ENCODE measurements around the gene DDX3X. TPM values are rescaled to one million over a fixed set of nuclear protein-coding genes. Genes with fewer than 3 reads are reported as not detected.

The DDX3X gene
- total RNA-seq, 2 donors from 2014 or later: 218 to 274 TPM

DNA sequence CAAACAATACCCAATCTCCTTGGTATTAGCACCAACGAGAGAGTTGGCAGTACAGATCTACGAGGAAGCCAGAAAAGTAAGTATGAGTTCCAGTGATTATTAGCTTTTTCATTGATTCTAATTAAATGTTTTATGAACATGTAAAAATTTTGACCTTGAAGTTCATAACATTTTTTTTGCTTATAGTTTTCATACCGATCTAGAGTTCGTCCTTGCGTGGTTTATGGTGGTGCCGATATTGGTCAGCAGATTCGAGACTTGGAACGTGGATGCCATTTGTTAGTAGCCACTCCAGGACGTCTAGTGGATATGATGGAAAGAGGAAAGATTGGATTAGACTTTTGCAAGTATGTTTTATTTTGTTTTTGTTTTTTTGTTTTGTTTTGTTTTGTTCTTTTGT, 10.1 kb downstream of the DDX3X start:
- H3K4me1 ChIP-seq (ENCODE audit: control insufficient read depth, insufficient read depth, low read length): no peaks in the 10 kb centered on the region
- no peak overlapping the region for H3K4me3 Mint-ChIP-seq
- DNase-seq: no peak
- no peak overlapping the region for H3K4me3 ChIP-seq (ENCODE audit: low read length)
- WGBS, 2 experiments (ENCODE audit: insufficient coverage in 1 of 2, insufficient read length in 1 of 2): 96 to 98% methylated on average over 5 to 9 of the region's 9 CpGs
- H3K4me1 Mint-ChIP-seq: no peaks in the 10 kb centered on the region
- H3K27me3 ChIP-seq (ENCODE audit: control insufficient read depth, insufficient read depth, low read length, poor library complexity, severe bottlenecking): no peaks in the 10 kb centered on the region
- H3K27ac Mint-ChIP-seq: no peak overlapping the region
- no peak overlapping the region for H3K27ac ChIP-seq (ENCODE audit: low read depth, low read length)
- peaks cover 39% of the 10 kb centered on the region for H3K9me3 Mint-ChIP-seq
- TF ChIP-seq, protein P1, sequence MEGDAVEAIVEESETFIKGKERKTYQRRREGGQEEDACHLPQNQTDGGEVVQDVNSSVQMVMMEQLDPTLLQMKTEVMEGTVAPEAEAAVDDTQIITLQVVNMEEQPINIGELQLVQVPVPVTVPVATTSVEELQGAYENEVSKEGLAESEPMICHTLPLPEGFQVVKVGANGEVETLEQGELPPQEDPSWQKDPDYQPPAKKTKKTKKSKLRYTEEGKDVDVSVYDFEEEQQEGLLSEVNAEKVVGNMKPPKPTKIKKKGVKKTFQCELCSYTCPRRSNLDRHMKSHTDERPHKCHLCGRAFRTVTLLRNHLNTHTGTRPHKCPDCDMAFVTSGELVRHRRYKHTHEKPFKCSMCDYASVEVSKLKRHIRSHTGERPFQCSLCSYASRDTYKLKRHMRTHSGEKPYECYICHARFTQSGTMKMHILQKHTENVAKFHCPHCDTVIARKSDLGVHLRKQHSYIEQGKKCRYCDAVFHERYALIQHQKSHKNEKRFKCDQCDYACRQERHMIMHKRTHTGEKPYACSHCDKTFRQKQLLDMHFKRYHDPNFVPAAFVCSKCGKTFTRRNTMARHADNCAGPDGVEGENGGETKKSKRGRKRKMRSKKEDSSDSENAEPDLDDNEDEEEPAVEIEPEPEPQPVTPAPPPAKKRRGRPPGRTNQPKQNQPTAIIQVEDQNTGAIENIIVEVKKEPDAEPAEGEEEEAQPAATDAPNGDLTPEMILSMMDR (conservative IDR thresholded peaks at IDR 0.05): no peak
- H3K27me3 Mint-ChIP-seq (ENCODE audit: insufficient read depth): no peaks in the 10 kb centered on the region
- no peaks in the 10 kb centered on the region for H3K9me3 ChIP-seq (ENCODE audit: control insufficient read depth, low read length)
- H3K9ac ChIP-seq (ENCODE audit: extremely low read depth, low read length, poor library complexity, severe bottlenecking): no peak overlapping the region
- H3K36me3 Mint-ChIP-seq (ENCODE audit: low read depth): peaks cover 70% of the 10 kb centered on the region
- H3K36me3 ChIP-seq (ENCODE audit: control insufficient read depth, insufficient read depth, low read length): peaks cover 95% of the 10 kb centered on the region

DNA sequence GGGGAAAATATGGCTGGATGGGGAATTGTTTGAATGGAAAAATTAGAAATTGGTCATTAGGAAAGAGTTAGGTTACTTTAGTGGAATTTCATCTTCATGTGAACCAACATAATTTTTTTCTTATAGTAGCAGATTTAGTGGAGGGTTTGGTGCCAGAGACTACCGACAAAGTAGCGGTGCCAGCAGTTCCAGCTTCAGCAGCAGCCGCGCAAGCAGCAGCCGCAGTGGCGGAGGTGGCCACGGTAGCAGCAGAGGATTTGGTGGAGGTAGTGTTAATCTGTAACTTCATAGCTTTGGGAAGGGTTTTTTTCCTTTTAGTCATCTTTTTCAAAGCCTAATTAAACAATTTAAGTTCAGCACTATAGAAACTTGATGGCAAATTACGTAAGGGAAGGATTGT, 13.2 kb downstream of the DDX3X start:
- H3K4me1 ChIP-seq (ENCODE audit: control insufficient read depth, insufficient read depth, low read length): no peaks in the 10 kb centered on the region
- DNase-seq: no peak
- no peak overlapping the region for H3K27ac Mint-ChIP-seq
- no peaks in the 10 kb centered on the region for H3K4me1 Mint-ChIP-seq
- no peak overlapping the region for H3K4me3 Mint-ChIP-seq
- no peaks in the 10 kb centered on the region for H3K9me3 ChIP-seq (ENCODE audit: control insufficient read depth, low read length)
- peaks cover 35% of the 10 kb centered on the region for H3K9me3 Mint-ChIP-seq
- H3K9ac ChIP-seq (ENCODE audit: extremely low read depth, low read length, poor library complexity, severe bottlenecking): no peak overlapping the region
- TF ChIP-seq, protein P1 (conservative IDR thresholded peaks at IDR 0.05): no peak
- no peak overlapping the region for H3K27ac ChIP-seq (ENCODE audit: low read depth, low read length)
- H3K36me3 Mint-ChIP-seq (ENCODE audit: low read depth): peaks cover 54% of the 10 kb centered on the region
- no peaks in the 10 kb centered on the region for H3K27me3 Mint-ChIP-seq (ENCODE audit: insufficient read depth)
- H3K36me3 ChIP-seq (ENCODE audit: control insufficient read depth, insufficient read depth, low read length): peaks cover 80% of the 10 kb centered on the region
- H3K4me3 ChIP-seq (ENCODE audit: low read length): no peak overlapping the region
- H3K27me3 ChIP-seq (ENCODE audit: control insufficient read depth, insufficient read depth, low read length, poor library complexity, severe bottlenecking): no peaks in the 10 kb centered on the region
- 100% methylated on average over 2 to 4 of the region's 8 CpGs for WGBS, 2 experiments (ENCODE audit: insufficient coverage in 1 of 2, insufficient read length in 1 of 2)

DNA sequence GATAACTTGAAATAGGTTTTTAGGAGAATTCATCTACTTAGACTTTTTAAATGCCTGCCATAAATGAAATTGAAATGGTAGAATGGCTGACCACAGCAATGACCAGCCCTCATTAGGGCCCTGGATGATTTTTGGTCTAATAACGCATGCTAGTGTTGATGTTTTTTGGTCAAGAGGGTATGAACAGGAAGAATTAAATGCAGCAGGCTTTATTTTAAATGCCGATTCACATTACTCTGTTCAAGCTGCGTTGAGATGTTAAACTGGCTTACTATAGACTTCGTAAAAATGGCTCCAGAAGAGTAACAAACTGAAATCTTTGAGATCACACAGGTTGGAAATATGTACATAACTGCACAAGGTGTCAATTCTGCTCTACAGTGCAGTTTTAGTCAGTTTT, 14.6 kb downstream of the DDX3X start:
- Histone ChIP-seq H3K4me1 (ENCODE audit: control insufficient read depth, insufficient read depth, low read length) (no peaks in the 10 kb centered on the region), H3K4me3 (ENCODE audit: low read length) (no peak overlapping the region), H3K36me3 (ENCODE audit: control insufficient read depth, insufficient read depth, low read length) (peaks cover 66% of the 10 kb centered on the region), H3K9ac (ENCODE audit: extremely low read depth, low read length, poor library complexity, severe bottlenecking) (no peak overlapping the region), H3K27ac (ENCODE audit: low read depth, low read length) (no peak overlapping the region), H3K27me3 (ENCODE audit: control insufficient read depth, insufficient read depth, low read length, poor library complexity, severe bottlenecking) (no peaks in the 10 kb centered on the region), H3K9me3 (ENCODE audit: control insufficient read depth, low read length) (no peaks in the 10 kb centered on the region)
- Mint-ChIP-seq H3K27me3 (ENCODE audit: insufficient read depth) (no peaks in the 10 kb centered on the region), H3K4me1 (no peaks in the 10 kb centered on the region), H3K36me3 (ENCODE audit: low read depth) (peaks cover 48% of the 10 kb centered on the region), H3K9me3 (peaks cover 32% of the 10 kb centered on the region), H3K4me3 (no peak overlapping the region), H3K27ac (no peak overlapping the region)
- TF ChIP-seq, protein P1 (conservative IDR thresholded peaks at IDR 0.05): no peak
- WGBS, 2 experiments (ENCODE audit: insufficient coverage in 1 of 2, insufficient read length in 1 of 2): 96 to 100% methylated on average over 3 to 4 of the region's 4 CpGs
- no peak for DNase-seq
